H1 (cell line): Measurements from ENCODE around the gene CCK. TPM values are rescaled to one million over a fixed set of nuclear protein-coding genes. Genes with fewer than 3 reads are reported as not detected.

Experiments
- CTCF ChIA-PET: fragments of 300-600 bp; sonication (Branson Sonifier 250); formaldehyde crosslinking; loops from one replicate; lab custom pipeline; 2021; ENCODE audit not compliant: partially characterized antibody; lab: Charles Lee
- POLR2A ChIA-PET: fragments of 300-600 bp; sonication (Branson Sonifier 250); formaldehyde crosslinking; loops from one replicate; lab custom pipeline; 2021; ENCODE audit warnings: inconsistent platforms; ENCODE audit not compliant: partially characterized antibody; lab: Charles Lee
- DNase-seq, 2 experiments: peaks; one replicate each; pipeline versions ENCODE4 v3.0.0 to v3.0.0-alpha.2; 2010 to 2022; ENCODE audit warnings: low spot score in 2 of 2, low read depth in 1 of 2, mixed read lengths in 1 of 2
- FAIRE-seq: peaks from 2 replicates; lab custom pipeline; 2011; peaks lifted over from hg19 to GRCh38; lab: Jason Lieb, UNC
- H2AFZ ChIP-seq: 2 replicates; pipeline ENCODE4 v1.8.1; 2012; ENCODE audit warnings: low read length, inconsistent platforms
- H2AK5ac ChIP-seq: 2 replicates; pipeline ENCODE4 v1.6.1; 2013; ENCODE audit warnings: low read depth, low read length
- H2BK120ac ChIP-seq: replicated peaks from 2 replicates; pipeline ENCODE3; 2013; ENCODE audit warnings: low read depth, low read length, inconsistent platforms
- H2BK12ac ChIP-seq: 2 replicates; pipeline ENCODE4 v1.6.1; 2013; ENCODE audit warnings: low read depth, low read length
- H2BK15ac ChIP-seq: 2 replicates; pipeline ENCODE4 v1.6.1; 2013; ENCODE audit warnings: low read length
- H2BK20ac ChIP-seq: 2 replicates; pipeline ENCODE4 v1.6.1; 2013; ENCODE audit warnings: low read length
- H2BK5ac ChIP-seq: 2 replicates; pipeline ENCODE4 v1.6.1; 2013; ENCODE audit warnings: low read depth, low read length
- H3K14ac ChIP-seq: 2 replicates; pipeline ENCODE4 v1.6.1; 2013; ENCODE audit warnings: inconsistent platforms; ENCODE audit not compliant: insufficient read length
- H3K18ac ChIP-seq: 2 replicates; pipeline ENCODE4 v1.6.1; 2013; ENCODE audit warnings: low read length; ENCODE audit errors: extremely low read depth
- H3K23ac ChIP-seq: 2 replicates; pipeline ENCODE4 v1.6.1; 2013; ENCODE audit warnings: inconsistent platforms; ENCODE audit not compliant: insufficient read length
- H3K23me2 ChIP-seq: 2 replicates; pipeline ENCODE4 v1.6.1; 2013; ENCODE audit warnings: low read depth, low read length
- H3K27ac ChIP-seq: 2 replicates; pipeline ENCODE4 v1.6.1; 2011; ENCODE audit warnings: low read depth, low read length, inconsistent platforms
- H3K27me3 ChIP-seq, 4 experiments: replicated peaks in 1 of 4; 1 replicate in 1 of 4; 2 replicates in 3 of 4; pipeline versions ENCODE4 v1.6.1 to v1.8.1; 2011 to 2013; ENCODE audit warnings: low read length in 3 of 4, mild to moderate bottlenecking in 3 of 4, inconsistent platforms in 2 of 4, mixed read lengths in 2 of 4, moderate library complexity in 1 of 4; ENCODE audit not compliant: control insufficient read depth in 3 of 4, insufficient read depth in 3 of 4; ENCODE audit errors: extremely low read depth in 1 of 4
- H3K36me3 ChIP-seq, 4 experiments: 2 replicates each; pipeline versions ENCODE4 v1.6.1 to v1.8.1; 2011 to 2013; ENCODE audit warnings: mild to moderate bottlenecking in 4 of 4, low read length in 3 of 4, moderate library complexity in 2 of 4, control low read depth in 1 of 4, inconsistent platforms in 1 of 4; ENCODE audit not compliant: insufficient read depth in 4 of 4, control insufficient read depth in 2 of 4
- H3K4ac ChIP-seq: replicated peaks from 2 replicates; pipeline ENCODE3; 2013; ENCODE audit warnings: low read length, low read depth, mixed read lengths, inconsistent platforms; ENCODE audit not compliant: insufficient read length
- H3K4me1 ChIP-seq, 4 experiments: replicated peaks in 1 of 4; 1 replicate in 1 of 4; 2 replicates in 3 of 4; pipeline versions ENCODE4 v1.6.1 to v1.8.1; 2011 to 2013; ENCODE audit warnings: low read length in 3 of 4, inconsistent platforms in 2 of 4, mixed read lengths in 1 of 4; ENCODE audit not compliant: insufficient read depth in 4 of 4, control insufficient read depth in 3 of 4
- H3K4me2 ChIP-seq, 2 experiments: 2 replicates each; pipeline versions ENCODE4 v1.6.1 to v1.8.1; 2011 to 2013; ENCODE audit warnings: low read depth in 2 of 2, low read length in 2 of 2, control low read depth in 1 of 2, inconsistent platforms in 1 of 2, mild to moderate bottlenecking in 1 of 2; ENCODE audit not compliant: insufficient read depth in 1 of 2
- H3K4me3 ChIP-seq, 4 experiments: fragments of 200-600, 300-600 bp in 1 of 4; sonication (generic), shearing (Covaris generic), sonication (Bioruptor Twin) in 1 of 4; 2 replicates each; pipeline versions ENCODE4 v1.5.1 to v1.8.1; 2011 to 2016; ENCODE audit warnings: low read length in 4 of 4, low read depth in 3 of 4, control low read depth in 2 of 4, inconsistent platforms in 2 of 4, mild to moderate bottlenecking in 2 of 4, mixed read lengths in 1 of 4, moderate library complexity in 1 of 4; ENCODE audit not compliant: insufficient read depth in 2 of 4; ENCODE audit errors: extremely low read depth in 1 of 4
- H3K56ac ChIP-seq: replicated peaks from 2 replicates; pipeline ENCODE3; 2013; ENCODE audit warnings: low read depth, mild to moderate bottlenecking, mixed read lengths, low read length, inconsistent platforms; ENCODE audit not compliant: insufficient read length
- H3K79me1 ChIP-seq: 2 replicates; pipeline ENCODE4 v1.6.1; 2013; ENCODE audit warnings: low read depth, low read length, control low read depth
- H3K79me2 ChIP-seq, 2 experiments: 2 replicates each; pipeline versions ENCODE4 v1.6.1 to v1.8.1; 2012 to 2013; ENCODE audit warnings: low read length in 2 of 2, mild to moderate bottlenecking in 2 of 2, inconsistent platforms in 1 of 2; ENCODE audit not compliant: insufficient read depth in 2 of 2, control insufficient read depth in 1 of 2
- H3K9ac ChIP-seq, 4 experiments: replicated peaks in 1 of 4; 1 replicate in 1 of 4; 2 replicates in 3 of 4; pipeline versions ENCODE4 v1.6.1 to v1.8.1; 2011 to 2013; ENCODE audit warnings: low read depth in 3 of 4, low read length in 3 of 4, control low read depth in 2 of 4, mild to moderate bottlenecking in 2 of 4, moderate library complexity in 2 of 4, inconsistent platforms in 1 of 4; ENCODE audit errors: extremely low read depth in 1 of 4
- H3K9me3 ChIP-seq, 2 experiments: 2 replicates each; pipeline versions ENCODE4 v1.6.1 to v1.8.1; 2012 to 2013; ENCODE audit warnings: mild to moderate bottlenecking in 2 of 2, moderate library complexity in 2 of 2, control low read depth in 1 of 2, inconsistent platforms in 1 of 2, low read depth in 1 of 2, low read length in 1 of 2, mixed read lengths in 1 of 2; ENCODE audit not compliant: insufficient read depth in 2 of 2
- H4K20me1 ChIP-seq, 2 experiments: replicated peaks in 1 of 2; 2 replicates each; pipeline versions ENCODE3 to v1.8.1; 2011 to 2013; ENCODE audit warnings: inconsistent platforms in 2 of 2, low read length in 2 of 2, mild to moderate bottlenecking in 1 of 2; ENCODE audit not compliant: insufficient read depth in 2 of 2, control insufficient read depth in 1 of 2
- H4K5ac ChIP-seq: 2 replicates; pipeline ENCODE4 v1.6.1; 2013; ENCODE audit warnings: low read length, low read depth, mixed read lengths, inconsistent platforms; ENCODE audit not compliant: insufficient read length
- H4K8ac ChIP-seq: 2 replicates; pipeline ENCODE4 v1.8.0; 2013; ENCODE audit warnings: mild to moderate bottlenecking, moderate library complexity, low read length, inconsistent platforms; ENCODE audit not compliant: insufficient read depth; ENCODE audit errors: extremely low read depth
- H4K91ac ChIP-seq: replicated peaks from 2 replicates; pipeline ENCODE3; 2013; ENCODE audit warnings: low read length, mixed read lengths, inconsistent platforms; ENCODE audit not compliant: insufficient read length
- CHD2 ChIP-seq: IDR thresholded peaks from 2 replicates; pipeline ENCODE4 v1.6.1; 2012; ENCODE audit warnings: low read length, improper control_type of control experiment
- GABPA ChIP-seq: IDR thresholded peaks from 2 replicates; pipeline ENCODE4 v1.6.1; 2011; ENCODE audit warnings: mild to moderate bottlenecking, low read length, moderate library complexity, borderline replicate concordance; ENCODE audit not compliant: insufficient read depth
- GTF2F1 ChIP-seq: IDR thresholded peaks from 2 replicates; pipeline ENCODE4 v1.6.1; 2012; ENCODE audit warnings: low read depth, low read length, improper control_type of control experiment, borderline replicate concordance
- KDM4A ChIP-seq: IDR thresholded peaks from one replicate; pipeline ENCODE4 v1.7.1; 2012; ENCODE audit warnings: low read depth, mild to moderate bottlenecking, moderate library complexity, low read length, inconsistent platforms; ENCODE audit not compliant: severe bottlenecking
- MAX ChIP-seq: IDR thresholded peaks from 2 replicates; pipeline ENCODE4 v1.6.1; 2012; ENCODE audit warnings: inconsistent platforms
- POLR2A ChIP-seq, 2 experiments: IDR thresholded peaks; 1 replicate in 1 of 2; 2 replicates in 1 of 2; pipeline ENCODE4 v1.6.1; 2011; ENCODE audit warnings: low read depth in 2 of 2, low read length in 2 of 2, mild to moderate bottlenecking in 2 of 2; ENCODE audit errors: control extremely low read depth in 1 of 2
- RAD21 ChIP-seq, 2 experiments: IDR thresholded peaks in 1 of 2; conservative IDR thresholded peaks in 1 of 2; 2 replicates each; pipeline ENCODE4 v1.6.1; 2011; ENCODE audit warnings: low read depth in 2 of 2, low read length in 2 of 2, improper control_type of control experiment in 1 of 2, inconsistent platforms in 1 of 2, mild to moderate bottlenecking in 1 of 2, moderate library complexity in 1 of 2
- RNF2 ChIP-seq: fragments of 200-900, 300-1000 bp; sonication (generic); IDR thresholded peaks from 2 replicates; pipeline ENCODE4 v1.7.1; 2016; ENCODE audit warnings: borderline replicate concordance, low read depth, mild to moderate bottlenecking, antibody characterized with exemption, low read length; ENCODE audit not compliant: poor library complexity, severe bottlenecking; ENCODE audit errors: missing control alignments
- SIRT6 ChIP-seq: IDR thresholded peaks from one replicate; pipeline ENCODE4 v1.7.1; 2012; ENCODE audit warnings: low read length, inconsistent platforms
- SIX5 ChIP-seq: IDR thresholded peaks from 2 replicates; pipeline ENCODE4 v1.6.1; 2011; ENCODE audit warnings: mild to moderate bottlenecking, low read depth, low read length
- SP1 ChIP-seq: IDR thresholded peaks from 2 replicates; pipeline ENCODE4 v1.6.1; 2011; ENCODE audit warnings: low read depth, low read length
- TBP ChIP-seq: IDR thresholded peaks from 2 replicates; pipeline ENCODE4 v1.6.1; 2011; ENCODE audit warnings: low read depth, low read length, improper control_type of control experiment
- WGBS, 2 experiments: shearing (Covaris generic) in 1 of 2; methylation state at CpG; one replicate each; pipeline versions ENCODE4 v1.1.6 to v1.1.7; 2013 to 2015; ENCODE audit warnings: low lambda C conversion rate in 2 of 2, mixed read lengths in 2 of 2, inconsistent platforms in 1 of 2, low coverage in 1 of 2, missing lambda C conversion rate in 1 of 2; ENCODE audit not compliant: insufficient replicate concordance in 2 of 2, insufficient coverage in 1 of 2, insufficient read length in 1 of 2; ENCODE audit errors: extremely low coverage in 1 of 2, missing lambda C conversion rate in 1 of 2; 5-methylcytosine and 5-hydroxymethylcytosine counted together
- polyA plus RNA-seq, 7 experiments: library from polyadenylated mRNA; depleted of rRNA in 3 of 7; stranded (reverse) in 5 of 7; unstranded in 2 of 7; fragments of >200 nt in 5 of 7; fragments of 200-250 nt in 2 of 7; gene quantifications; 1 replicate in 5 of 7; 2 replicates in 1 of 7; 4 replicates in 1 of 7; pipeline versions ENCODE4 v1.2.1 to v1.2.3, GENCODE V29; 2011 to 2013; ENCODE audit warnings: missing spikeins in 2 of 7, mixed read lengths in 2 of 7
- total RNA-seq: library from RNA; stranded (reverse); fragmentation: NEBNext Ultra II Directional; extraction: Animal tissue kit (Norgen Biotek cat#: 25700); gene quantifications from 2 replicates; pipeline ENCODE4 v1.2.1, GENCODE V29; 2021

CCK gene
- total and polyA plus RNA-seq, 2 of the 8 experiments (the other 6 are each of a cell fraction or from before 2014, with no cell fraction given) = 0.99 to 2.8 TPM

GRCh38 chr3:42275217-42275616 is 9.2 kb upstream of the CCK start:
- Histone ChIP-seq H3K4me3 (no peak overlapping the region), H3K27ac (no peak overlapping the region), H3K4ac (no peak overlapping the region), H3K79me2 (no peaks in the 10 kb centered on the region), H3K23me2 (no peaks in the 10 kb centered on the region), H4K20me1 (no peaks in the 10 kb centered on the region), H2BK5ac (no peak overlapping the region), H3K4me1 (no peaks in the 10 kb centered on the region), H3K79me1 (no peaks in the 10 kb centered on the region), H2BK120ac (no peak overlapping the region), H3K4me2 (no peak overlapping the region), H2AK5ac (no peak overlapping the region), H3K23ac (no peak overlapping the region), H2BK20ac (no peak overlapping the region), H3K9ac (no peak overlapping the region), H3K27me3 (no peaks in the 10 kb centered on the region), H2BK12ac (no peak overlapping the region), H4K5ac (no peak overlapping the region), H2BK15ac (no peak overlapping the region), H3K36me3 (no peaks in the 10 kb centered on the region), H4K91ac (no peak overlapping the region), H4K8ac (no peak overlapping the region), H3K56ac (no peak overlapping the region), H3K18ac (no peak overlapping the region), H3K9me3 (peaks cover 18% of the 10 kb centered on the region in 2 experiments), H2AFZ (no peak overlapping the region), H3K14ac (no peak overlapping the region)
- ChIA-PET CTCF (no interaction called here), POLR2A (no interaction called here)
- 77% methylated on average over 1 of the region's 1 CpG; no CpG with 5 or more reads in 1 of the 2 experiments for WGBS, 2 experiments
- DNase-seq = no peak
- no peak for TF ChIP-seq GTF2F1
- no peak for TF ChIP-seq TBP
- TF ChIP-seq SP1 = no peak
- TF ChIP-seq SIX5 = no peak
- no peak for TF ChIP-seq RAD21 (IDR thresholded peaks at IDR 0.05 in 1 of 2, conservative IDR thresholded peaks at IDR 0.05 in 1 of 2; ENCODE audit: low read depth in 2 of 2, low read length in 2 of 2)
- no peak for TF ChIP-seq GABPA
- TF ChIP-seq MAX = no peak
- TF ChIP-seq CHD2 = no peak
- TF ChIP-seq KDM4A = no peak
- no peak for TF ChIP-seq RNF2
- no peak for TF ChIP-seq POLR2A (IDR thresholded peaks at IDR 0.05; ENCODE audit: control extremely low read depth in 1 of 2, low read depth in 2 of 2, low read length in 2 of 2)
- no peak for TF ChIP-seq SIRT6
- FAIRE-seq = no peak
